H1 (cell line): ENCODE measurements around the gene VAMP4. TPM values are rescaled to one million over a fixed set of nuclear protein-coding genes. Genes with fewer than 3 reads are reported as not detected.

ENCODE experiments used
- CTCF ChIA-PET: fragments of 300-600 bp; sonication (Branson Sonifier 250); formaldehyde crosslinking; loops from one replicate; lab custom pipeline; 2021; ENCODE audit not compliant: partially characterized antibody; lab: Charles Lee
- POLR2A ChIA-PET: fragments of 300-600 bp; sonication (Branson Sonifier 250); formaldehyde crosslinking; loops from one replicate; lab custom pipeline; 2021; ENCODE audit warnings: inconsistent platforms; ENCODE audit not compliant: partially characterized antibody; lab: Charles Lee
- DNase-seq, 2 experiments: peaks; one replicate each; pipeline versions ENCODE4 v3.0.0 to v3.0.0-alpha.2; 2010 to 2022; ENCODE audit warnings: low spot score in 2 of 2, low read depth in 1 of 2, mixed read lengths in 1 of 2
- FAIRE-seq: peaks from 2 replicates; lab custom pipeline; 2011; peaks lifted over from hg19 to GRCh38; lab: Jason Lieb, UNC
- H2AFZ ChIP-seq: 2 replicates; pipeline ENCODE4 v1.8.1; 2012; ENCODE audit warnings: low read length, inconsistent platforms
- H2AK5ac ChIP-seq: 2 replicates; pipeline ENCODE4 v1.6.1; 2013; ENCODE audit warnings: low read depth, low read length
- H2BK120ac ChIP-seq: replicated peaks from 2 replicates; pipeline ENCODE3; 2013; ENCODE audit warnings: low read depth, low read length, inconsistent platforms
- H2BK12ac ChIP-seq: 2 replicates; pipeline ENCODE4 v1.6.1; 2013; ENCODE audit warnings: low read depth, low read length
- H2BK15ac ChIP-seq: 2 replicates; pipeline ENCODE4 v1.6.1; 2013; ENCODE audit warnings: low read length
- H2BK20ac ChIP-seq: 2 replicates; pipeline ENCODE4 v1.6.1; 2013; ENCODE audit warnings: low read length
- H2BK5ac ChIP-seq: 2 replicates; pipeline ENCODE4 v1.6.1; 2013; ENCODE audit warnings: low read depth, low read length
- H3K14ac ChIP-seq: 2 replicates; pipeline ENCODE4 v1.6.1; 2013; ENCODE audit warnings: inconsistent platforms; ENCODE audit not compliant: insufficient read length
- H3K18ac ChIP-seq: 2 replicates; pipeline ENCODE4 v1.6.1; 2013; ENCODE audit warnings: low read length; ENCODE audit errors: extremely low read depth
- H3K23ac ChIP-seq: 2 replicates; pipeline ENCODE4 v1.6.1; 2013; ENCODE audit warnings: inconsistent platforms; ENCODE audit not compliant: insufficient read length
- H3K23me2 ChIP-seq: 2 replicates; pipeline ENCODE4 v1.6.1; 2013; ENCODE audit warnings: low read depth, low read length
- H3K27ac ChIP-seq: 2 replicates; pipeline ENCODE4 v1.6.1; 2011; ENCODE audit warnings: low read depth, low read length, inconsistent platforms
- H3K27me3 ChIP-seq, 4 experiments: replicated peaks in 1 of 4; 1 replicate in 1 of 4; 2 replicates in 3 of 4; pipeline versions ENCODE4 v1.6.1 to v1.8.1; 2011 to 2013; ENCODE audit warnings: low read length in 3 of 4, mild to moderate bottlenecking in 3 of 4, inconsistent platforms in 2 of 4, mixed read lengths in 2 of 4, moderate library complexity in 1 of 4; ENCODE audit not compliant: control insufficient read depth in 3 of 4, insufficient read depth in 3 of 4; ENCODE audit errors: extremely low read depth in 1 of 4
- H3K36me3 ChIP-seq, 4 experiments: 2 replicates each; pipeline versions ENCODE4 v1.6.1 to v1.8.1; 2011 to 2013; ENCODE audit warnings: mild to moderate bottlenecking in 4 of 4, low read length in 3 of 4, moderate library complexity in 2 of 4, control low read depth in 1 of 4, inconsistent platforms in 1 of 4; ENCODE audit not compliant: insufficient read depth in 4 of 4, control insufficient read depth in 2 of 4
- H3K4ac ChIP-seq: replicated peaks from 2 replicates; pipeline ENCODE3; 2013; ENCODE audit warnings: low read length, low read depth, mixed read lengths, inconsistent platforms; ENCODE audit not compliant: insufficient read length
- H3K4me1 ChIP-seq, 4 experiments: replicated peaks in 1 of 4; 1 replicate in 1 of 4; 2 replicates in 3 of 4; pipeline versions ENCODE4 v1.6.1 to v1.8.1; 2011 to 2013; ENCODE audit warnings: low read length in 3 of 4, inconsistent platforms in 2 of 4, mixed read lengths in 1 of 4; ENCODE audit not compliant: insufficient read depth in 4 of 4, control insufficient read depth in 3 of 4
- H3K4me2 ChIP-seq, 2 experiments: 2 replicates each; pipeline versions ENCODE4 v1.6.1 to v1.8.1; 2011 to 2013; ENCODE audit warnings: low read depth in 2 of 2, low read length in 2 of 2, control low read depth in 1 of 2, inconsistent platforms in 1 of 2, mild to moderate bottlenecking in 1 of 2; ENCODE audit not compliant: insufficient read depth in 1 of 2
- H3K4me3 ChIP-seq, 4 experiments: fragments of 200-600, 300-600 bp in 1 of 4; sonication (generic), shearing (Covaris generic), sonication (Bioruptor Twin) in 1 of 4; 2 replicates each; pipeline versions ENCODE4 v1.5.1 to v1.8.1; 2011 to 2016; ENCODE audit warnings: low read length in 4 of 4, low read depth in 3 of 4, control low read depth in 2 of 4, inconsistent platforms in 2 of 4, mild to moderate bottlenecking in 2 of 4, mixed read lengths in 1 of 4, moderate library complexity in 1 of 4; ENCODE audit not compliant: insufficient read depth in 2 of 4; ENCODE audit errors: extremely low read depth in 1 of 4
- H3K56ac ChIP-seq: replicated peaks from 2 replicates; pipeline ENCODE3; 2013; ENCODE audit warnings: low read depth, mild to moderate bottlenecking, mixed read lengths, low read length, inconsistent platforms; ENCODE audit not compliant: insufficient read length
- H3K79me1 ChIP-seq: 2 replicates; pipeline ENCODE4 v1.6.1; 2013; ENCODE audit warnings: low read depth, low read length, control low read depth
- H3K79me2 ChIP-seq, 2 experiments: 2 replicates each; pipeline versions ENCODE4 v1.6.1 to v1.8.1; 2012 to 2013; ENCODE audit warnings: low read length in 2 of 2, mild to moderate bottlenecking in 2 of 2, inconsistent platforms in 1 of 2; ENCODE audit not compliant: insufficient read depth in 2 of 2, control insufficient read depth in 1 of 2
- H3K9ac ChIP-seq, 4 experiments: replicated peaks in 1 of 4; 1 replicate in 1 of 4; 2 replicates in 3 of 4; pipeline versions ENCODE4 v1.6.1 to v1.8.1; 2011 to 2013; ENCODE audit warnings: low read depth in 3 of 4, low read length in 3 of 4, control low read depth in 2 of 4, mild to moderate bottlenecking in 2 of 4, moderate library complexity in 2 of 4, inconsistent platforms in 1 of 4; ENCODE audit errors: extremely low read depth in 1 of 4
- H3K9me3 ChIP-seq, 2 experiments: 2 replicates each; pipeline versions ENCODE4 v1.6.1 to v1.8.1; 2012 to 2013; ENCODE audit warnings: mild to moderate bottlenecking in 2 of 2, moderate library complexity in 2 of 2, control low read depth in 1 of 2, inconsistent platforms in 1 of 2, low read depth in 1 of 2, low read length in 1 of 2, mixed read lengths in 1 of 2; ENCODE audit not compliant: insufficient read depth in 2 of 2
- H4K20me1 ChIP-seq, 2 experiments: replicated peaks in 1 of 2; 2 replicates each; pipeline versions ENCODE3 to v1.8.1; 2011 to 2013; ENCODE audit warnings: inconsistent platforms in 2 of 2, low read length in 2 of 2, mild to moderate bottlenecking in 1 of 2; ENCODE audit not compliant: insufficient read depth in 2 of 2, control insufficient read depth in 1 of 2
- H4K5ac ChIP-seq: 2 replicates; pipeline ENCODE4 v1.6.1; 2013; ENCODE audit warnings: low read length, low read depth, mixed read lengths, inconsistent platforms; ENCODE audit not compliant: insufficient read length
- H4K8ac ChIP-seq: 2 replicates; pipeline ENCODE4 v1.8.0; 2013; ENCODE audit warnings: mild to moderate bottlenecking, moderate library complexity, low read length, inconsistent platforms; ENCODE audit not compliant: insufficient read depth; ENCODE audit errors: extremely low read depth
- H4K91ac ChIP-seq: replicated peaks from 2 replicates; pipeline ENCODE3; 2013; ENCODE audit warnings: low read length, mixed read lengths, inconsistent platforms; ENCODE audit not compliant: insufficient read length
- CBX5 ChIP-seq: fragments of 300-800, 300-1000 bp; sonication (generic); IDR thresholded peaks from 2 replicates; pipeline ENCODE4 v1.7.1; 2016; ENCODE audit warnings: antibody characterized with exemption, low read length, low read depth
- E2F6 ChIP-seq: IDR thresholded peaks from 2 replicates; pipeline ENCODE4 v1.6.1; 2012; ENCODE audit warnings: inconsistent platforms
- FOSL1 ChIP-seq: IDR thresholded peaks from 2 replicates; pipeline ENCODE4 v1.6.1; 2011; ENCODE audit warnings: mild to moderate bottlenecking, low read depth, low read length, moderate library complexity; ENCODE audit not compliant: insufficient read depth
- KDM5A ChIP-seq: fragments of 200-600 bp; IDR thresholded peaks from 2 replicates; pipeline ENCODE4 v1.7.1; 2012; ENCODE audit warnings: mild to moderate bottlenecking, low read length, inconsistent platforms, mixed read lengths
- SIRT6 ChIP-seq: IDR thresholded peaks from one replicate; pipeline ENCODE4 v1.7.1; 2012; ENCODE audit warnings: low read length, inconsistent platforms
- SP1 ChIP-seq: IDR thresholded peaks from 2 replicates; pipeline ENCODE4 v1.6.1; 2011; ENCODE audit warnings: low read depth, low read length
- SRF ChIP-seq: IDR thresholded peaks from 2 replicates; pipeline ENCODE4 v1.6.1; 2011; ENCODE audit warnings: mild to moderate bottlenecking, low read depth, low read length, moderate library complexity
- ZNF274 ChIP-seq: IDR thresholded peaks from 2 replicates; pipeline ENCODE4 v1.7.0; 2012; ENCODE audit warnings: low read length, borderline replicate concordance; ENCODE audit errors: extremely low read depth
- WGBS, 2 experiments: shearing (Covaris generic) in 1 of 2; methylation state at CpG; one replicate each; pipeline versions ENCODE4 v1.1.6 to v1.1.7; 2013 to 2015; ENCODE audit warnings: low lambda C conversion rate in 2 of 2, mixed read lengths in 2 of 2, inconsistent platforms in 1 of 2, low coverage in 1 of 2, missing lambda C conversion rate in 1 of 2; ENCODE audit not compliant: insufficient replicate concordance in 2 of 2, insufficient coverage in 1 of 2, insufficient read length in 1 of 2; ENCODE audit errors: extremely low coverage in 1 of 2, missing lambda C conversion rate in 1 of 2; 5-methylcytosine and 5-hydroxymethylcytosine counted together
- polyA plus RNA-seq, 7 experiments: library from polyadenylated mRNA; depleted of rRNA in 3 of 7; stranded (reverse) in 5 of 7; unstranded in 2 of 7; fragments of >200 nt in 5 of 7; fragments of 200-250 nt in 2 of 7; gene quantifications; 1 replicate in 5 of 7; 2 replicates in 1 of 7; 4 replicates in 1 of 7; pipeline versions ENCODE4 v1.2.1 to v1.2.3, GENCODE V29; 2011 to 2013; ENCODE audit warnings: missing spikeins in 2 of 7, mixed read lengths in 2 of 7
- total RNA-seq: library from RNA; stranded (reverse); fragmentation: NEBNext Ultra II Directional; extraction: Animal tissue kit (Norgen Biotek cat#: 25700); gene quantifications from 2 replicates; pipeline ENCODE4 v1.2.1, GENCODE V29; 2021

The VAMP4 gene
- total and polyA plus RNA-seq, 2 of the 8 experiments (the other 6 are each of a cell fraction or from before 2014, with no cell fraction given): 1.6 to 13.9 TPM

GRCh38 chr1:171738911-171739310 lies 3.0 kb downstream of the VAMP4 start:
- H3K4ac ChIP-seq: no peak overlapping the region
- no peak overlapping the region for H3K4me2 ChIP-seq
- no peaks in the 10 kb centered on the region for H4K20me1 ChIP-seq
- no peak overlapping the region for H4K8ac ChIP-seq
- TF ChIP-seq SIRT6 (no peak), FOSL1 (no peak), CBX5 (no peak), KDM5A (no peak), ZNF274 (no peak), SP1 (no peak), E2F6 (no peak), SRF (no peak)
- peaks cover 0 to 10% of the 10 kb centered on the region in 2 experiments; a peak in 1 of 4 replicates for H3K79me2 ChIP-seq
- no peaks in the 10 kb centered on the region for H3K27me3 ChIP-seq
- no peak overlapping the region for H2BK5ac ChIP-seq
- peaks cover 0 to 6% (median 1%) of the 10 kb centered on the region in 4 experiments; a peak in 3 of 7 replicates for H3K4me1 ChIP-seq
- no peak overlapping the region for H3K18ac ChIP-seq
- no peak overlapping the region for H3K56ac ChIP-seq
- no peak overlapping the region for H3K4me3 ChIP-seq
- DNase-seq: no peak
- H3K23ac ChIP-seq: no peak overlapping the region
- H3K79me1 ChIP-seq: no peaks in the 10 kb centered on the region
- H4K5ac ChIP-seq: no peak overlapping the region
- ChIA-PET POLR2A (no interaction called here), CTCF (interaction anchor here (1.2 to 2.2 kb wide), 7 partner anchors 10 to 97 kb away, joined by 3 to 7 read pairs (median 4); no protein-coding TSS in a partner anchor)
- no peak overlapping the region for H2AK5ac ChIP-seq
- H2BK12ac ChIP-seq: no peak overlapping the region
- no peaks in the 10 kb centered on the region for H3K9me3 ChIP-seq
- H2AFZ ChIP-seq: no peak overlapping the region
- H3K36me3 ChIP-seq: peaks cover 0 to 9% (median 0%) of the 10 kb centered on the region in 4 experiments; a peak in 4 of 8 replicates
- H2BK15ac ChIP-seq: no peak overlapping the region
- no peak for FAIRE-seq
- no peak overlapping the region for H3K14ac ChIP-seq
- H2BK20ac ChIP-seq: no peak overlapping the region
- peaks cover 5% of the 10 kb centered on the region for H3K23me2 ChIP-seq
- WGBS, 2 experiments: 90% methylated on average over 2 of the region's 2 CpGs; no CpG with 5 or more reads in 1 of the 2 experiments
- no peak overlapping the region for H2BK120ac ChIP-seq
- H3K27ac ChIP-seq: no peak overlapping the region
- H3K9ac ChIP-seq: no peak overlapping the region
- H4K91ac ChIP-seq: no peak overlapping the region
